HEK293 (cell line): ENCODE results near the gene FADD.

ENCODE experiments used
- CTCF ChIA-PET: fragments of 350-600 bp; formaldehyde crosslinking; extraction: SDS; loops from one replicate; lab custom pipeline; 2021; ENCODE audit warnings: antibody characterized with exemption; lab: Yijun Ruan, JAX
- POLR2A ChIA-PET: fragments of 300-600 bp; formaldehyde crosslinking; extraction: SDS; loops from one replicate; lab custom pipeline; 2020; ENCODE audit warnings: antibody characterized with exemption, inconsistent platforms; lab: Yijun Ruan, JAX
- H3K27ac ChIP-seq: fragments of 200-500 bp; sonication (Bioruptor generic); 2 replicates; pipeline ENCODE4 v1.5.1; 2014; ENCODE audit warnings: low read depth, low read length, control low read depth, inconsistent platforms; ENCODE audit errors: extremely low read depth
- H3K36me3 ChIP-seq, 2 experiments: fragments of 200-500 bp in 1 of 2; sonication (Bioruptor generic) in 1 of 2; 1 replicate in 1 of 2; 2 replicates in 1 of 2; pipeline ENCODE4 v1.5.1; 2014 to 2017; ENCODE audit warnings: inconsistent platforms in 2 of 2, low read length in 2 of 2; ENCODE audit not compliant: control insufficient read depth in 2 of 2, insufficient read depth in 1 of 2
- H3K4me1 ChIP-seq: fragments of 200-500 bp; sonication (Bioruptor generic); 2 replicates; pipeline ENCODE4 v1.5.1; 2014; ENCODE audit warnings: mild to moderate bottlenecking, low read length, inconsistent platforms; ENCODE audit not compliant: control insufficient read depth, insufficient read depth
- H3K4me3 ChIP-seq: 2 replicates; pipeline ENCODE4 v1.5.1; 2011; ENCODE audit warnings: low read depth, mild to moderate bottlenecking, control low read depth, low read length, moderate library complexity
- H3K9me3 ChIP-seq: fragments of 200-500 bp; sonication (Bioruptor generic); 2 replicates; pipeline ENCODE4 v1.5.1; 2014; ENCODE audit warnings: low read depth, low read length, inconsistent platforms; ENCODE audit not compliant: control insufficient read depth, insufficient read depth
- KLF10 ChIP-seq: fragments of 450-650 bp; IDR thresholded peaks from 2 replicates; pipeline ENCODE4 v1.5.1; 2018; ENCODE audit warnings: missing biosample characterization, mild to moderate bottlenecking, missing genetic modification characterization
- MZF1 ChIP-seq: fragments of 450-650 bp; formaldehyde crosslinking; IDR thresholded peaks from 2 replicates; pipeline ENCODE4 v1.5.1; 2017; ENCODE audit warnings: missing biosample characterization, missing genetic modification characterization, borderline replicate concordance
- PRDM2 ChIP-seq: fragments of 450-650 bp; formaldehyde crosslinking; IDR thresholded peaks from 2 replicates; pipeline ENCODE4 v1.5.1; 2016; ENCODE audit warnings: missing biosample characterization, missing genetic modification characterization, borderline replicate concordance
- ZBTB20 ChIP-seq: fragments of 450-650 bp; formaldehyde crosslinking; IDR thresholded peaks from 2 replicates; pipeline ENCODE4 v1.5.1; 2016; ENCODE audit warnings: missing biosample characterization, missing genetic modification characterization
- ZNF239 ChIP-seq: fragments of 450-650 bp; formaldehyde crosslinking; IDR thresholded peaks from 2 replicates; pipeline ENCODE4 v1.5.1; 2016; ENCODE audit warnings: missing biosample characterization, missing genetic modification characterization
- ZNF274 ChIP-seq, 2 experiments: fragments of 200-500 bp in 1 of 2; fragments of 450-650 bp in 1 of 2; sonication (Bioruptor generic) in 1 of 2; formaldehyde crosslinking in 1 of 2; IDR thresholded peaks; 2 replicates each; pipeline versions ENCODE4 v1.5.1 to v1.6.1; 2014 to 2016; ENCODE audit warnings: borderline replicate concordance in 1 of 2, inconsistent platforms in 1 of 2, low read length in 1 of 2, missing biosample characterization in 1 of 2, missing genetic modification characterization in 1 of 2
- ZNF449 ChIP-seq: fragments of 450-650 bp; formaldehyde crosslinking; IDR thresholded peaks from 2 replicates; pipeline ENCODE4 v1.5.1; 2017; ENCODE audit warnings: missing biosample characterization, mild to moderate bottlenecking, missing genetic modification characterization, moderate library complexity
- ZNF501 ChIP-seq: fragments of 450-650 bp; formaldehyde crosslinking; IDR thresholded peaks from 2 replicates; pipeline ENCODE4 v1.5.1; 2016; ENCODE audit warnings: missing biosample characterization, missing genetic modification characterization
- ZNF623 ChIP-seq: fragments of 450-650 bp; formaldehyde crosslinking; IDR thresholded peaks from 2 replicates; pipeline ENCODE4 v1.5.1; 2016; ENCODE audit warnings: missing biosample characterization, missing genetic modification characterization
- TF ChIP-seq, protein P1 (sequence below): fragments of 450-650 bp; formaldehyde crosslinking; IDR thresholded peaks from 2 replicates; pipeline ENCODE4 v1.5.1; 2016; ENCODE audit warnings: missing biosample characterization, missing genetic modification characterization
- TF ChIP-seq, protein P2 (sequence below): fragments of 450-650 bp; IDR thresholded peaks from 2 replicates; pipeline ENCODE4 v1.5.1; 2018; ENCODE audit warnings: missing biosample characterization, missing genetic modification characterization

FADD gene

GRCh38 chr11:70167120-70167519 is 36.0 kb upstream of the FADD start (continued):
- TF ChIP-seq PRDM2 (tag by site-specific recombination) (no peak), ZNF274 (IDR thresholded peaks at IDR 0.05; ENCODE audit: low read length) (no peak), ZNF274 (tag by site-specific recombination; IDR thresholded peaks at IDR 0.05; ENCODE audit: borderline replicate concordance) (no peak)

DNA sequence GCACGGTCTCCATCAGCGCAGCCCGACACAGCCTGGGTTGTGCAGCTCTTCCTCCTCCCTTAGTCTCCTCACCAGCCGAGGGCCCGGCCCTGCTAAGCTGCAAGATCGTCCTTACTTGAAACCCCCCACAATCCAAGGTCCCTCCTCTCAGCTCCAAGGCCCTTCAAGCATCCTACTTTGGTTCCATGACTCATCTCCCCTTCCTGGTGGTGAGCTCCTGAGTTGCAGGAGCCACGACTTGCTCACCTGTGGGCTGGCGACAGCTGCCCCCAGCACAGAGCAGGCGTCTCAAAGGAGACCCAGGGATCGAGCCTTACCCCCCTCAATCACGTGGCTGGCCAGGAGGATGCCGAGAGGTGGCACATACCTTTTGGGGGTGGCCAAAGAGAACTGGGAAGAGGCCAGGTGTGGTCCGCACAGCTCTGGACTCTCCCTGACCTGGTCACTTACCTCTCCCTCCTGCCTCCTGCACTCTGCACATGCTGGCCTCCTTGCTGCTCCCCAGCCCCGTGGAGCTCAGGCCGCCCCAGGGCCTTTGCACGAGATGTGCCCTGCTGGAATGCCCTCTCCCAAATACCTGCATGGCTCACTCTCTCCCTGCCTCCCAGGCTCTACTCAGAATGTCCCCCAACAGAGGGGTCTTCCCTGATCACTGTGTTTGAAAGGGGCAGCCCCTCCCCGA is 35.2 kb upstream of the FADD start:
- ChIA-PET POLR2A (no interaction called here), CTCF (no interaction called here)
- Histone ChIP-seq H3K4me3 (no peak overlapping the region), H3K4me1 (no peaks in the 10 kb centered on the region), H3K9me3 (no peaks in the 10 kb centered on the region), H3K27ac (no peak overlapping the region), H3K36me3 (no peaks in the 10 kb centered on the region)
- TF ChIP-seq ZNF623 (tag by site-specific recombination) (peak; percentile 87), ZNF239 (tag by site-specific recombination) (no peak)

- no peaks in the 10 kb centered on the region for H3K4me1 ChIP-seq
- no peaks in the 10 kb centered on the region for H3K9me3 ChIP-seq
- POLR2A ChIA-PET = no interaction called here
- H3K27ac ChIP-seq = no peak overlapping the region
- TF ChIP-seq ZNF501 (tag by site-specific recombination) = no peak
- TF ChIP-seq, protein P1, sequence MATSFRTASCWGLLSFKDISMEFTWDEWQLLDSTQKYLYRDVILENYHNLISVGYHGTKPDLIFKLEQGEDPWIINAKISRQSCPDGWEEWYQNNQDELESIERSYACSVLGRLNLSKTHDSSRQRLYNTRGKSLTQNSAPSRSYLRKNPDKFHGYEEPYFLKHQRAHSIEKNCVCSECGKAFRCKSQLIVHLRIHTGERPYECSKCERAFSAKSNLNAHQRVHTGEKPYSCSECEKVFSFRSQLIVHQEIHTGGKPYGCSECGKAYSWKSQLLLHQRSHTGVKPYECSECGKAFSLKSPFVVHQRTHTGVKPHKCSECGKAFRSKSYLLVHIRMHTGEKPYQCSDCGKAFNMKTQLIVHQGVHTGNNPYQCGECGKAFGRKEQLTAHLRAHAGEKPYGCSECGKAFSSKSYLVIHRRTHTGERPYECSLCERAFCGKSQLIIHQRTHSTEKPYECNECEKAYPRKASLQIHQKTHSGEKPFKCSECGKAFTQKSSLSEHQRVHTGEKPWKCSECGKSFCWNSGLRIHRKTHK (tag by site-specific recombination) = no peak
- no peak for TF ChIP-seq KLF10 (tag by site-specific recombination)
- no peak for TF ChIP-seq ZBTB20
- no peak for TF ChIP-seq MZF1
- TF ChIP-seq, protein P2, sequence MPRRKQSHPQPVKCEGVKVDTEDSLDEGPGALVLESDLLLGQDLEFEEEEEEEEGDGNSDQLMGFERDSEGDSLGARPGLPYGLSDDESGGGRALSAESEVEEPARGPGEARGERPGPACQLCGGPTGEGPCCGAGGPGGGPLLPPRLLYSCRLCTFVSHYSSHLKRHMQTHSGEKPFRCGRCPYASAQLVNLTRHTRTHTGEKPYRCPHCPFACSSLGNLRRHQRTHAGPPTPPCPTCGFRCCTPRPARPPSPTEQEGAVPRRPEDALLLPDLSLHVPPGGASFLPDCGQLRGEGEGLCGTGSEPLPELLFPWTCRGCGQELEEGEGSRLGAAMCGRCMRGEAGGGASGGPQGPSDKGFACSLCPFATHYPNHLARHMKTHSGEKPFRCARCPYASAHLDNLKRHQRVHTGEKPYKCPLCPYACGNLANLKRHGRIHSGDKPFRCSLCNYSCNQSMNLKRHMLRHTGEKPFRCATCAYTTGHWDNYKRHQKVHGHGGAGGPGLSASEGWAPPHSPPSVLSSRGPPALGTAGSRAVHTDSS = no peak
- no peak for TF ChIP-seq ZNF449 (tag by site-specific recombination)
- TF ChIP-seq, all 188 proteins: peak for 0
- H3K4me3 ChIP-seq = no peak overlapping the region
- no peaks in the 10 kb centered on the region for H3K36me3 ChIP-seq
- CTCF ChIA-PET = no interaction called here
These were observed 34.7 kb upstream of the FADD start for GRCh38 chr11:70168405-70168754.
